COR-L47 (cell line): ENCODE results near the gene NOS1.

Experiments used
- DNase-seq: peaks from one replicate; lab custom pipeline; 2025; lab: John Stamatoyannopoulos, UW

The NOS1 gene

GRCh38 chr12:117172168-117172567 is 189.3 kb downstream of the NOS1 start:
- no peak for DNase-seq

DNA sequence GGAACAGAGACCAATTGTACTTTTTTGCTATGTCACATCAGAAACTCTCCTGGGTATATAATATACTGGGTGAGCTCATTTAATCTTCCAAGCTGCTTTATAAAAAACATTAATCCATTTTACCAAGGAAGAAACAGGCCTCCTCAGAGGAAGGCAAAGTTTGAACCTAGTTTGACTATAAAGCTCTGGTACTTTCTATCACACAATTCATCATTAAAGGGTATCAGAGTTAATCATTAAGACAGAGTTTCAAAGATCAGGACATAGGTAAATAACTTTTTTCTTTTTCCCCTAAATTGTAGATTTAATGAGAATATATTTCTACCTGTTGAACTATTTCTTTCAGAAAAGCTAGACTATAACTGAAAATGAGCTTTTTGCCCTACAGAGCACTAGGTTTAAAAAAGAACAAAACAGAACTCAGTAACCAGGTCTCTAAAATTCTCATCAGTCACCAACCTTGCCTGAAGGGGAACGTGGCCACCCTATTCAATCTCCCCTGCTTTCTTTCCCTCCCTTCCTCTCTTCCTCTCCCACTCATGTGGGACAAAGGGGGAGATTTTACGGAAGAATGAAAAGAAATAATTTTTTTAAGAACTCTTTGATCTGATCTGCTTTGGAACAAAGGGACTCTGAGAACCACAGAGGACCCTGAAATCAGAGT is 189.8 kb downstream of the NOS1 start:
- DNase-seq, result no peak

DNA sequence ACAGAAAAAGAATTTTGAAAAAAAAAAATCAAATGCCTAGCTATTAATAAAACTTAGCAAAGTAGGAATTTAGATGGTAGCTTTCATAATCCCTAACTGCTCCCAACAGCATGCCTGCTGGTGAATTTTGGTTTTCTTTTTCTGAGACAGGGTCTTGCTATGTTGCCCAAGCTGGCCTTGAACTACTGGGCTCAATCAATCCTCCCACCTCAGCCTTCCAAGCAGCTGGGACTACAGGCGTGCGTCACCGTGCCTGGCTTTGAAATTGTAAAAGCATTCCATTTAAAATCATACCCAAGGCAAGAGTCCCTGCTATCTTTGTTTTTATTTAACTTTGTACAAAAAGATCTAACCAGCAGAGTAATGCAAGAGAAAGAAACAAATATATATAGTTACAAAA is 191.9 kb downstream of the NOS1 start:
- DNase-seq, result no peak

DNA sequence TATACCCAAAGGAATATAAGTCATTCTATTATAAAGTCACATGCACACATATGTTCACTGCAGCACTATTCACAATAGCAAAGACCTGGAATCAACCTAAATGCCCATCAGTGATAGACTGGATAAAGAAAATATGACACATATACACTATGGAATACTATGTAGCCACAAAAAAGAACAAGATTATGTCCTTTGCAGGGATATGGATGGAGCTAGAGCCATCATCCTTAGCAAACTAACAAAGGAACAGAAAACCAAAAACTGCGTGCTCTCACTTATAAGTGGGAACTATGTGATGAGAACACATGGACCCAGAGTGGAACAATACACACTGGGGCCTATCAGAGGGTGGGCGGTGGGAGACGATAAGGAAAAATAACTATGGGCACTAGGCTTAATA is 192.4 kb downstream of the NOS1 start:
- no peak for DNase-seq

DNA sequence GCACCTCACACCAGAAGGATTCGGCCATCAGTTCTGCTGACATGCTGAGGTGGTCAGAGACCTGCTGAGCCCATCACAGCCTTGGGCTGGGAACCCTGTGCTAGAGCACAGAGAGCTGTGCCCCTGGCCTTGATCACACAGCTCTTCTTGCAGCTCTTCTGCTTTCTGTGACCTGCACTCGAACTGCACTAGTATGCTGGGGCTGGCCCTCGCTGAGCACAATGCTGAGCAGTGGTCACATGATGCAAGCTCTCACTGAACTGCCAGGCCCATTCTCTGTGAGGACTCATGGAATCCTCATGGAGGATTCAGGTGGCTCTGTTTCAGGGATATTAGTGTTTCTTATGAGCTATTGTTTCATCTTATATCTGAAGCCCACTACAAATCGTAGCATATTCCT is 193.7 kb downstream of the NOS1 start:
- no peak for DNase-seq

GRCh38 chr12:117166107-117166506 is 195.3 kb downstream of the NOS1 start:
- DNase-seq, result no peak

- peak; percentile 35 for DNase-seq
Observed at GRCh38 chr12:117165342-117165741, 196.1 kb downstream of the NOS1 start.

- DNase-seq, result no peak
Observed at GRCh38 chr12:117162633-117163032, 198.8 kb downstream of the NOS1 start.

DNA sequence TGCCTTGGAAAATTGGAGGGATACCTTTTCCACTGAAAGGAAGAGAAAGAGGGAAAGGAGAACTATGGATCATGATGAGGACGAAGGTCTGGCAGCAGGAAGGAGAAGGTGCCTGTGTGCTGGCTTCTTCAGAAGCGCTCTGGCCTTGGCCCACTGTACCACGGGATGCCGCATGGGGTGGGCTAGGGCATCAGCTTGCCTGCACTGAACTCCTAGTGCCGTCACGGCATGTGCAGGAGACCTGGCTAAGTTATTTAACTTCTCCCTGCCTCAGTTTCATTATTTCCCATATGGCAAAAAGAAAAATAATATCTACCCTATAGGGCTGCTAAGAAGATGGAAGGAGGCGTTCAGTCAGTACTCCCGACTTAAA is 199.3 kb downstream of the NOS1 start:
- DNase-seq, result no peak

GRCh38 chr12:117161460-117162166 is 199.8 kb downstream of the NOS1 start:
- DNase-seq, result no peak

- no peak for DNase-seq
Observed at GRCh38 chr12:117159674-117160073, 201.8 kb downstream of the NOS1 start.

DNA sequence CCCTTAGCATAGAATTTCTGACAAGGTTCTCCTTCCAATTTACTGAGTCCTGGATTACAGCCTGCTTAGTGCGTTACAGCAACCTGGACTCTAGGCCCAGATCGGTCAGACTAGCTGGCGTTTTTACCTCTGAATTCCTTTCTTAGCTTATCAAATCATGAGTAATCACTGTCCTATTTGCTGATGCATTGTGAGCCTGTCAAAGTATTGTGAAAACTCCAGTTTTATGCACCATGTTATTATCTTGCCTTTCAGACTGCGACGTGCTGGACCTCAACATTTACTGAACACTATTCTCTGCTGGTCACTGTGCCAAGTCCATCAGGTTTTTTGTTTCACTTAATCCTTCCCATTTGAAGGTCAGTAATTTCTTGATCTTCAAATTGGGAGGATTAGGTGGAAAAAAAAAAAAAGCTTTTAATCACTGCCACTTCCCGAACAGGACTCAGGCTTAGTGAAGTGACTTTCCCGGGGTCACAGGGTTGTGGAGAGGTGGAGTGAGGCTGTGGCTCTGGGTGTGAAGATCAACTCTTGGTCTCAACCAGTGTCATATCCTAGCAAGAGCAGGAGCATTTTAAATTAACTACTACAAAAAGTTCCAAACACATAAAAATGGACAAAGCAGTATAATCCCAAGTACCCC is 202.4 kb downstream of the NOS1 start:
- no peak for DNase-seq
